GM12801 (cell line): ENCODE measurements around the gene USP11.

Experiments
- TF ChIP-seq, protein P1 (sequence below): IDR thresholded peaks from one replicate; pipeline ENCODE4 v1.5.1; 2011; ENCODE audit warnings: control low read depth; ENCODE audit not compliant: insufficient read length; ENCODE audit errors: extremely low read depth

The USP11 gene

DNA sequence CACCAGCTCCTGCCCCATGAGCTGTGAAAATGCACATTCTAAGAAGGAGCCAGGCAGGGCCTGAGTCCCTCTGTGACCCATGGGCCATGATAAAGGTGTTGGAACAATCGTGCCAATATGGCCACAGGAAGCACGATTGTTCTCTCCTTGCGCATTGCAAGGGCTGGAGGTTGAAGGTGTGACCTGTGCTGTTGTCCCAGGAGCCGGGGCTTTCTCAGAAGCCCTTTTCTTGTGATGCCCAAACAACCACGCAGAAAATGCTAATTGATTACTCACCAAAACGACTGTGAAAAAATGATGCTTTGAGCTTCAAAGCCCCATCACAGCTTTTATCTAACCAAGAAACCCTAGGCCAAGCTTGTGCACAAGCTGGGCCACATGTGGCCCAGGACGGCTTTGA, 33.8 kb downstream of the USP11 start:
- TF ChIP-seq, protein P1, sequence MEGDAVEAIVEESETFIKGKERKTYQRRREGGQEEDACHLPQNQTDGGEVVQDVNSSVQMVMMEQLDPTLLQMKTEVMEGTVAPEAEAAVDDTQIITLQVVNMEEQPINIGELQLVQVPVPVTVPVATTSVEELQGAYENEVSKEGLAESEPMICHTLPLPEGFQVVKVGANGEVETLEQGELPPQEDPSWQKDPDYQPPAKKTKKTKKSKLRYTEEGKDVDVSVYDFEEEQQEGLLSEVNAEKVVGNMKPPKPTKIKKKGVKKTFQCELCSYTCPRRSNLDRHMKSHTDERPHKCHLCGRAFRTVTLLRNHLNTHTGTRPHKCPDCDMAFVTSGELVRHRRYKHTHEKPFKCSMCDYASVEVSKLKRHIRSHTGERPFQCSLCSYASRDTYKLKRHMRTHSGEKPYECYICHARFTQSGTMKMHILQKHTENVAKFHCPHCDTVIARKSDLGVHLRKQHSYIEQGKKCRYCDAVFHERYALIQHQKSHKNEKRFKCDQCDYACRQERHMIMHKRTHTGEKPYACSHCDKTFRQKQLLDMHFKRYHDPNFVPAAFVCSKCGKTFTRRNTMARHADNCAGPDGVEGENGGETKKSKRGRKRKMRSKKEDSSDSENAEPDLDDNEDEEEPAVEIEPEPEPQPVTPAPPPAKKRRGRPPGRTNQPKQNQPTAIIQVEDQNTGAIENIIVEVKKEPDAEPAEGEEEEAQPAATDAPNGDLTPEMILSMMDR: no peak

DNA sequence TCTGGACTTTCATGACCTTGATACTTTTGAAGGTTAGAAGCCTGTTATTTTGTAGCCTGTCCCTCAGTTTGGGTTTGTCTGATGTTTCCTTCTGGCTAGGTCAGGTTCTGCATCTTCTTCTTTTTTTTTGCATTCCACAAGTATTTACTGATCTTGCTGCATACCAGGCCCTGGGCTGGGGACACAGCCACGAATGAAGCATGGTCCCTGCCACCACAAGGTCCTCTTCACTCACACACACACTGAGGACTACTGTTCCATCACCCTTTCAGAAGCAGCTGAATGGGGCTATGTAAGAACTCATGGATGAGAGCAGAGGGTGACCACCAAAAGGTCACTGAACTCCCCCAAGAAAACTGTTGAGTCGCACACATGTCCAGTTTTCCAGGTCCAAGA, 39.2 kb downstream of the USP11 start:
- TF ChIP-seq, protein P1: no peak

DNA sequence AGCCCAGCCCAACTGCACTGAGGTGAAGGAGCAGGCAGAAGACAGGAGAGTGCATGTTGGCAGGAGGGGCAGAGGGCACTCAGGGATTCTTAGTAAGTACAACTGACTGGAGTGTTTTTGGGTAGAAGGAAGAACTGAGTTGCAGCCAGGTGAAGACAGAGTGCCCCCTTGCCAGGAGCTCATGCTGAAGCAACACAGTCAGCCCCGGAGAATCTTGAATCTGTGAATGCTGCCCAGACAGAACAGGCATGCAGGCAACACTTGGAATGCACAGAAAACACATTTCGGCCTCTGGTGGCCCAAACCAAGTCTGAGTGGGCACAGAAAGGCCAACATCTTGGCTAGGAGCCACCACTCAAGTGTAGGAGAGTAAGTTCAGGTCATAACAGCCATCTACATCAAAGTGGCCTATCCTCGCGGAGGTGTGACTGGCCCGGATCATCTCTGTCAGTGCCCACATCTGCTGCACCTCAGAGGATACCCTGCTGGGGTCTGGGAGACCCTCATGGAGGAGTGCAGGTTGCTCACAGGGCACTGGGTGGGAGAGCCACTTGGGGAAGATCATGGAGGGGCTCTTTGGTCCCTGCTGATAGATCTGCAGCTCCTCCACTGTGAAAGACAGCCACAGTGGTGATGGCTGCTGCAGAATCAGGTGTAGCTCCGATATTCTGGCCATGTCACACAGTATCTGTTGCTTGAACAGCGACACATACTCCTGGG, 40.4 kb downstream of the USP11 start:
- TF ChIP-seq, protein P1: no peak

DNA sequence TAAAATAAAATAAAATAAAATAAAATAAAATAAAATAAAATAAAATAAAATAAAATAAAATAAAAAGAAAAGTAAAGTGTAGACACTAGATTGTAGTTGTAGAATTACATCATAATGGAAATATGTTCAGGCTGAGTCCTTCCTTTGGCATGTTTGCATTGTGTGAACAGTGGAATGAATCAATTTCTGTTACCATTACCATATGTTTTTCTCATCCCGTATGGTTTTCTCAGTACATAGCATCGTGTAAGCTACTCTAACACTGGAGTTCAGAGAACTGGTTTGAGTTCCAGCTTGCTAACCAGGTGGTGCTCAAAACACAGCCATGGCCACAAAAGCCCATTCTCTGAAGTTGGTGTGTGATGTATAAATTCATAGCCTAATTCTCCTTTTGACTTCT, 45.9 kb downstream of the USP11 start:
- TF ChIP-seq, protein P1: no peak

- TF ChIP-seq, protein P1: no peak
Measured at GRCh38 chrX:47283015-47283771, 50.4 kb downstream of the USP11 start.

- TF ChIP-seq, protein P1: no peak
Measured at GRCh38 chrX:47285836-47286320, 53.1 kb downstream of the USP11 start.

DNA sequence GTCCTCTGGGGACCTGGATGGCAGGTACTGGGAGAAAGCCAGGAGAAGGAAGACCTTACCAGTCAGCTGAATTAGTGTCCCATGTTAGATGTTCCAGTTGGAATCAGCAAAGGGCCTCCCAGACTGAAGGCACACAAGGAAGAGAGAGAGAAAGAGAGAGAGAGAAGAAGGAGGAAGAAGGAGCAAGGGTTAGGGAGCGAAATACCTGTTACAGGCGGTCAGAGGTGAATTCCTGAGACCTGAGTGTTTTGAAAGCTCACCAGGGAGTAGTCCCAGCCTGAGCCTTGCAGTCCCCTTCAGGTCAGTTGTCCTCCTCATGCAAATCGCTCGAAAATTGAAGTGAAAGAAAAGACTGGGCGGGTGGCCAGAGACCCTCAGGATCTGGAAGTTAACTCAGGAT, 60.3 kb downstream of the USP11 start:
- TF ChIP-seq, protein P1: no peak
